Gastroesophageal sphincter (tissue), 4 donors: Measurements from ENCODE around the gene STPG4. TPM values are rescaled to one million over a fixed set of nuclear protein-coding genes. Genes with fewer than 3 reads are reported as not detected.
"Not testable (repeated sequence)": the region's sequence is repeated elsewhere in the genome, so short reads cannot be mapped to it uniquely, and the experiment has no call there.

Experiments
- ATAC-seq: fragments of 150-250 bp; one replicate; pipeline ENCODE4 v1.9.1; 2016; ENCODE audit warnings: mild to moderate bottlenecking, moderate library complexity
- H3K27ac ChIP-seq, 4 donors: fragments of 200-600 bp; sonication (generic) in 3 of 4; 1 replicate in 3 of 4; 2 replicates in 1 of 4; pipeline ENCODE4 v1.5.1; 2016 to 2019
- H3K27me3 ChIP-seq: fragments of 200-600 bp; sonication (generic); one replicate; pipeline ENCODE4 v1.5.1; 2019
- H3K36me3 ChIP-seq, 2 donors: fragments of 200-600 bp; sonication (generic); one replicate each; pipeline ENCODE4 v1.5.1; 2019; ENCODE audit warnings: control low read depth in 1 of 2
- H3K4me1 ChIP-seq, 3 donors: fragments of 200-600 bp; sonication (generic); 1 replicate in 2 of 3; 2 replicates in 1 of 3; pipeline ENCODE4 v1.5.1; 2016 to 2019; ENCODE audit warnings: control low read depth in 2 of 3
- H3K4me3 ChIP-seq, 2 donors: fragments of 200-600 bp; sonication (generic); one replicate each; pipeline ENCODE4 v1.5.1; 2019; ENCODE audit warnings: mild to moderate bottlenecking in 1 of 2, moderate library complexity in 1 of 2
- H3K9me3 ChIP-seq, 3 donors: fragments of 200-600 bp; sonication (generic); one replicate each; pipeline ENCODE4 v1.5.1; 2017 to 2019; ENCODE audit warnings: control low read depth in 2 of 3
- CTCF ChIP-seq, 4 experiments: fragments of 200-600 bp in 2 of 4; fragments of 450-650 bp in 2 of 4; sonication (generic) in 1 of 4; IDR thresholded peaks; one replicate each; pipeline ENCODE4 v1.5.1; 2017 to 2019; ENCODE audit warnings: antibody characterized with exemption in 4 of 4, mild to moderate bottlenecking in 2 of 4, moderate library complexity in 2 of 4
- EP300 ChIP-seq: sonication (generic); formaldehyde crosslinking; IDR thresholded peaks from one replicate; pipeline ENCODE4 v1.6.1; 2017; ENCODE audit warnings: antibody characterized with exemption, mild to moderate bottlenecking
- POLR2A ChIP-seq, 2 donors: fragments of 450-650 bp; IDR thresholded peaks; one replicate each; pipeline ENCODE4 v1.6.1; 2017; ENCODE audit warnings: antibody characterized with exemption in 2 of 2, mild to moderate bottlenecking in 2 of 2, moderate library complexity in 1 of 2
- POLR2AphosphoS5 ChIP-seq: sonication (generic); formaldehyde crosslinking; IDR thresholded peaks from one replicate; pipeline ENCODE4 v1.6.1; 2017; ENCODE audit warnings: antibody characterized with exemption
- WGBS, 2 donors: methylation state at CpG; one replicate each; pipeline ENCODE4 v1.1.5; 2018; ENCODE audit warnings: low coverage in 1 of 2; 5-methylcytosine and 5-hydroxymethylcytosine counted together
- total RNA-seq, 4 donors: library from RNA; depleted of rRNA; stranded (reverse); fragments of >200 nt; gene quantifications; one replicate each; pipeline ENCODE4 v1.1.0, GENCODE V29; 2016

STPG4 gene
- total RNA-seq, 4 donors from 2014 or later: 0.23 to 0.67 TPM; not detected in 2

- WGBS, 2 donors: 86 to 100% methylated on average over 1 to 2 of the region's 7 CpGs
- no peak for TF ChIP-seq EP300
- no peak for ATAC-seq
Observed at GRCh38 chr2:47127862-47128543, 27.1 kb downstream of the STPG4 start.

GRCh38 chr2:47126783-47127182 lies 28.3 kb downstream of the STPG4 start:
- H3K9me3 ChIP-seq: no peaks in the 10 kb centered on the region
- no peak overlapping the region for H3K27ac ChIP-seq
- no peak overlapping the region for H3K4me3 ChIP-seq
- TF ChIP-seq CTCF (IDR thresholded peaks at IDR 0.05): no peak
- no peak for TF ChIP-seq POLR2A (IDR thresholded peaks at IDR 0.05)
- no peak for TF ChIP-seq EP300
- no peak for TF ChIP-seq POLR2AphosphoS5
- H3K4me1 ChIP-seq: no peaks in the 10 kb centered on the region
- 92 to 96% methylated on average over 2 to 3 of the region's 3 CpGs for WGBS, 2 donors
- no peak for ATAC-seq
- no peaks in the 10 kb centered on the region for H3K27me3 ChIP-seq
- no peaks in the 10 kb centered on the region for H3K36me3 ChIP-seq

More at GRCh38 chr2:47127862-47128543, 27.1 kb downstream of the STPG4 start:
- Histone ChIP-seq H3K9me3 (no peaks in the 10 kb centered on the region), H3K36me3 (no peaks in the 10 kb centered on the region), H3K4me3 (no peak overlapping the region), H3K4me1 (no peaks in the 10 kb centered on the region), H3K27me3 (no peaks in the 10 kb centered on the region), H3K27ac (no peak overlapping the region)

- H3K4me1 ChIP-seq, H3K27me3 ChIP-seq, H3K4me3 ChIP-seq, H3K27ac ChIP-seq, ATAC-seq, H3K36me3 ChIP-seq, H3K9me3 ChIP-seq: not testable (repeated sequence)
- 83 to 84% methylated on average over 4 of the region's 4 CpGs for WGBS, 2 donors
Observed at GRCh38 chr2:47124740-47125139, 30.4 kb downstream of the STPG4 start.

- not testable (repeated sequence) for ATAC-seq, H3K4me3 ChIP-seq, H3K36me3 ChIP-seq, H3K27me3 ChIP-seq, H3K9me3 ChIP-seq, H3K27ac ChIP-seq
- WGBS, 2 donors: 89 to 94% methylated on average over 4 to 5 of the region's 5 CpGs
- peaks cover 0 to 11% (median 0%) of the 10 kb centered on the region in 3 donors for H3K4me1 ChIP-seq
Observed at GRCh38 chr2:47120424-47120823, 34.7 kb downstream of the STPG4 start.

GRCh38 chr2:47119001-47119400 lies 36.1 kb downstream of the STPG4 start:
- Histone ChIP-seq H3K27ac (no peak overlapping the region), H3K4me1 (peaks cover 0 to 11% (median 0%) of the 10 kb centered on the region in 3 donors), H3K9me3 (no peaks in the 10 kb centered on the region), H3K4me3 (no peak overlapping the region), H3K27me3 (no peaks in the 10 kb centered on the region), H3K36me3 (no peaks in the 10 kb centered on the region)
- no peak for ATAC-seq
- TF ChIP-seq POLR2AphosphoS5 (no peak), CTCF (IDR thresholded peaks at IDR 0.05) (no peak), POLR2A (IDR thresholded peaks at IDR 0.05) (no peak), EP300 (no peak)
- 42 to 44% methylated on average over 2 of the region's 2 CpGs for WGBS, 2 donors

- Histone ChIP-seq H3K27me3 (no peaks in the 10 kb centered on the region), H3K27ac (no peak overlapping the region), H3K9me3 (no peaks in the 10 kb centered on the region), H3K4me3 (no peak overlapping the region), H3K36me3 (no peaks in the 10 kb centered on the region), H3K4me1 (peaks cover 0 to 11% (median 0%) of the 10 kb centered on the region in 3 donors)
- ATAC-seq: no peak
- 25 to 40% methylated on average over 2 of the region's 2 CpGs for WGBS, 2 donors
- TF ChIP-seq CTCF (IDR thresholded peaks at IDR 0.05): no peak
- TF ChIP-seq POLR2AphosphoS5: no peak
- no peak for TF ChIP-seq POLR2A (IDR thresholded peaks at IDR 0.05)
- TF ChIP-seq EP300: no peak
Observed at GRCh38 chr2:47118581-47118980, 36.5 kb downstream of the STPG4 start.
